ENCODE measurements around the gene ASGR2. TPM values are rescaled to one million over a fixed set of nuclear protein-coding genes. Genes with fewer than 3 reads are reported as not detected.
"Not testable (repeated sequence)": the region's sequence is repeated elsewhere in the genome, so short reads cannot be mapped to it uniquely, and the experiment has no call there.

ASGR2 gene
- total RNA-seq, 1 donor from 2014 or later: not detected

DNA sequence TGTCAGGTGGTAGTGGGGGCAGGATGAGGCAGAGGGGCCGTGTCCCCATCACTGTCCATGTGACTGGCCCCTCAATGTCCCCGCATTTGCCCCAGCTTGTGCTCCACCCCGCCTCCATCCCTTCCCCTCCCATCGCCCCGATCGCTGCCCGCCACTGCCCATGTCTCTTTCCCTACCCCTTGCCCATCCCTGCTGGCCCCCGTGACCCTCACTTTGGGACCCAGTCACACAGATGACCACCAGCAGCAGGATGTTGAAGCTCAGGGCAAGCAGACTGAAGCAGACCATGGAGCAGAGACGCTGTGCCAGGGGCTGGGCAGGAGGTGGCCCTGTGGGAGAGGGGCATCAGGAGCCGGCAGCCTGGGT, 6.1 kb downstream of the ASGR2 start:
- no peak overlapping the region for H3K4me3 ChIP-seq (ENCODE audit: low read depth, low read length)
- TF ChIP-seq, protein P1, sequence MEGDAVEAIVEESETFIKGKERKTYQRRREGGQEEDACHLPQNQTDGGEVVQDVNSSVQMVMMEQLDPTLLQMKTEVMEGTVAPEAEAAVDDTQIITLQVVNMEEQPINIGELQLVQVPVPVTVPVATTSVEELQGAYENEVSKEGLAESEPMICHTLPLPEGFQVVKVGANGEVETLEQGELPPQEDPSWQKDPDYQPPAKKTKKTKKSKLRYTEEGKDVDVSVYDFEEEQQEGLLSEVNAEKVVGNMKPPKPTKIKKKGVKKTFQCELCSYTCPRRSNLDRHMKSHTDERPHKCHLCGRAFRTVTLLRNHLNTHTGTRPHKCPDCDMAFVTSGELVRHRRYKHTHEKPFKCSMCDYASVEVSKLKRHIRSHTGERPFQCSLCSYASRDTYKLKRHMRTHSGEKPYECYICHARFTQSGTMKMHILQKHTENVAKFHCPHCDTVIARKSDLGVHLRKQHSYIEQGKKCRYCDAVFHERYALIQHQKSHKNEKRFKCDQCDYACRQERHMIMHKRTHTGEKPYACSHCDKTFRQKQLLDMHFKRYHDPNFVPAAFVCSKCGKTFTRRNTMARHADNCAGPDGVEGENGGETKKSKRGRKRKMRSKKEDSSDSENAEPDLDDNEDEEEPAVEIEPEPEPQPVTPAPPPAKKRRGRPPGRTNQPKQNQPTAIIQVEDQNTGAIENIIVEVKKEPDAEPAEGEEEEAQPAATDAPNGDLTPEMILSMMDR (conservative IDR thresholded peaks at IDR 0.05; ENCODE audit: low read depth, low read length): no peak
- no peak for DNase-seq (ENCODE audit: low read depth)

DNA sequence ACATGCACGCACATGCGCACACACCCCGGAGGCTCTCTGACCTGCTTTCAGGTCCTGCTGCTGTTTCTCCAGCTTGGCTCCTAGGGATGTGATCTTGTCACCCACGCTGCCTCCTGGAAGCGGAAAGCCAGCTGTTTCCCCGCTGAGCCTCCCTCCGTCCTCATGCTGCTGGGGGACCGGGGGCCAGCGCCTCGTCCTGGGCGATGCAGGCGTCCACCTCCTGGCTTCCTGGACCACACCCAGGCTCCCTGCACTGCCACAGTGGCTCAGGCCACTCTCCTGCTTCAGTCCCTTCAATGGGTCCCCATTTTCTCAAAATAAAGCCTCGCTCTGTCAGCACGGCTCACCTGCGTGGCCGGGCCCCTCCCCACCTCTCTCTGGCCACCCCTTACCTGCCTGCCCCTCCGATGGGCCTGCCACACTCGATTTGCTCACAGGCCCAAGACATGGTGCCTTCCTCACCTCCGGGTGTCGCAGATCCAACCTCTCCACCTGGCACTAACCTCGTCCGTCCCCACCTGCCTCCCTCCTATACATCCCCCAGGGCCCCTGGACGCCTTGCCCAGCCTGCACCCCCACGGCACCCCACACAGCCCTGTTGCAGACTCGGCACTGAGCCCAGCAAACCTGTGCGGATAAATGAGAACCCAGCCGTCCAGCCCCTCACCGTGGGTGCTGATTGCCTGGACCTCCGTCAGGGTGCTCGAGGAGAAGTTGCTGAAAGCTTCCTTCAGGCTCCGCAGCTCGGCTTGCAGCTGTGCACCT, 6.6 kb downstream of the ASGR2 start:
- no peak for DNase-seq (ENCODE audit: low read depth)
- TF ChIP-seq, protein P1 (conservative IDR thresholded peaks at IDR 0.05; ENCODE audit: low read depth, low read length): no peak
- H3K4me3 ChIP-seq (ENCODE audit: low read depth, low read length): no peak overlapping the region

DNA sequence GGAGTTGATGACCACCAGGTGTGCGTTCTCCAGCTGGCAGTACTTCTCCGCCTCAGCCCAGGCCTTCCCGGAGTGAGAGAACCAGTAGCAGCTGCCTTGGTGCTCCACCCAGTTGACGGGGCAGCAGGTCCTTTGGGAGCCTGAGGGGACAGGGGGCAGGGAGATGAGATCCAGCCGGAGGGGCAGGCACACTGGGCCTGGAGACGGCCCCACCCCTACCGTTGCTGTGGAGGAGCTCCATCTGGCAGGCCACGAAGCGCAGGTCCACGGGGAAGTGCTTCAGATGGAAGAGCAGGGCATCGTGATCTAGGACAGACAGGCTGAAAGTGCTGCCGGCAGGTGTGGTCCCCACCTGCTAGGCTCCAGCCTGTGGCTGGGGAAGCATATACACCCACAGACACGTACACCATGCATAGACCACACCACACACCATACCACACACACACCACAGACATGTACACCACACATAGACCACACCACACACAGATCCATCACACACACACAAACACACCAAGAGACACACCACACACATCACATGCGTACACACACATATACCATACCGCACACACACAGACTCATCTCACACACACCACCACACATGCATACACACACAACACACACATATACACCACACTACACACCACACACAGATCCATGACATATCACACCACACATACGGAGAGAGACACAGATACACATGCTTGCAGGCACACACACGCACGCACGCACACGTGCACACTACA, 7.4 kb downstream of the ASGR2 start:
- TF ChIP-seq, protein P1 (conservative IDR thresholded peaks at IDR 0.05; ENCODE audit: low read depth, low read length): no peak
- H3K4me3 ChIP-seq (ENCODE audit: low read depth, low read length): no peak overlapping the region
- no peak for DNase-seq (ENCODE audit: low read depth)

DNA sequence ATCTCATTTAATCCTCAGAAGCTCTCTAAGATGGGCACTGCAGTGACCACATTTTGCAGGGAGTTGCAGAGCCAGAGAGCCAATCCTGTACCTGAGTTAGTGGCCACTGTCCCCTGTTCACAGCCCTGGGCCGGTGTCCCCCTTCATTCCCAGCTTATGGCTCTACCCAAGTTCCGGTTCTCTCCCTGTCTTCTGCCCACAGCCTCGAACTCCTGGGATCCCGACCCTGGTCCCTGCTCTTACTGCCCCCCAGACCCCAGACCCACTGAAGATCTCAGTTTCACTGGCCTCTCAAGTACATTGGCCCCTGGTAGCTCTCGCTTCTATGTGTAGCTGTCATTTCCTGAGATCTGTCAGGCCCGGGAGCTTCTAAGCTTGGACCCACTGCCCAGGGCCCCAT, 12.2 kb downstream of the ASGR2 start:
- no peak overlapping the region for H3K4me3 ChIP-seq (ENCODE audit: low read depth, low read length)
- DNase-seq (ENCODE audit: low read depth): no peak
- TF ChIP-seq, protein P1 (conservative IDR thresholded peaks at IDR 0.05; ENCODE audit: low read depth, low read length): no peak

DNA sequence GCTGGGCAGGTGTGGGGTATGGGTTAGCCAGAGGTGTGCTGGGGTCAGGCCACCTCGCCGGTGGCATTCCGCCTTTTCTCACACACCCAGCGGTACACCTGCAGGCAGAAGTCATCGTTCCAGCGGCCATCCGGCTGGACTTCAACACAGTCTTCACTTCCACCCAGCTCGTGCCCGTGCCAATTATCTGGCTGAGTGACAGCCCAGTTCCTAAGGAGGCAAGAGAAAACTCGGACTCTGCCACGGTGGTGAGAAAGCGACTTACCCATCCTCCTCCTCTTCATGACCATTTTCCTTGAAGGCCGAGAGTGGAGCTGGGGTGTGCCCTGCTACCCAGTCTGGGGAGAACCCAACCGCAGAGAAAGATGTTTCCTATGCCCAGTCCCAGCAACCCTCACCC, 13.1 kb downstream of the ASGR2 start:
- H3K4me3 ChIP-seq (ENCODE audit: low read depth, low read length): no peak overlapping the region
- TF ChIP-seq, protein P1 (conservative IDR thresholded peaks at IDR 0.05; ENCODE audit: low read depth, low read length): no peak
- no peak for DNase-seq (ENCODE audit: low read depth)

DNA sequence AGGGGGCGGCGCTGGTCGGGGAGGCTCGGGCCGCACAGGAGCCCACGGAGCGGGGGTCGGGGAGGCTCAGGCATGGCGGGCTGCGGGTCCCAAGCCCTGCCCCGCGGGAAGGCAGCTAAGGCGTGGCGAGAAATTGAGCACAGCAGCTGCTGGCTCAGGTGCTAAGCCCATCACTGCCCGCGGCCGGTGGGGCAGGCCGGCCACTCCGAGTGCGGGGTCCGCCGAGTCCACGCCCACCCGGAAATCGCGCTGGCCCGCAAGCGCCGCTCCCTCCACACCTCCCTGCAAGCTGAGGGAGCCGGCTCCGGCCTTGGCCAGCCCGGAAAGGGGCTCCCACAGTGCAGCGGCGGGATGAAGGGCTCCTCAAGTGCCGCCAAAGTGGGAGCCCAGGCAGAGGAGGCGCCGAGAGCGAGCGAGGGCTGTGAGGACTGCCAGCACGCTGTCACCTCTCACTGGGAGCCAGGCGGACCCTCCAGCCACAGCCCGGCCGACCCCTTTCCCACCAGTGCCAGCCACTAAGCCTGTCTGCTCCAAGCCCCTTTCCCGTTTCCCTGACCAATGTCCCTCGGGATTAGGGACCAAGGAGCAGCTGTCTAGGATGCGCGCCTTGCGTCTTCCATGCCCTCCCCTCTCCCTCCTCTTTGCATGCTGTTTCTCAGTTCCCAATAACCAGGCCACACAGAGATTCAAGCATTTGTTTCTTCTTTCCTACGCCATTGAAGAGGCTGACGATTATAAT, 13.8 kb downstream of the ASGR2 start:
- H3K4me3 ChIP-seq (ENCODE audit: low read depth, low read length); DNase-seq (ENCODE audit: low read depth): not testable (repeated sequence)

DNA sequence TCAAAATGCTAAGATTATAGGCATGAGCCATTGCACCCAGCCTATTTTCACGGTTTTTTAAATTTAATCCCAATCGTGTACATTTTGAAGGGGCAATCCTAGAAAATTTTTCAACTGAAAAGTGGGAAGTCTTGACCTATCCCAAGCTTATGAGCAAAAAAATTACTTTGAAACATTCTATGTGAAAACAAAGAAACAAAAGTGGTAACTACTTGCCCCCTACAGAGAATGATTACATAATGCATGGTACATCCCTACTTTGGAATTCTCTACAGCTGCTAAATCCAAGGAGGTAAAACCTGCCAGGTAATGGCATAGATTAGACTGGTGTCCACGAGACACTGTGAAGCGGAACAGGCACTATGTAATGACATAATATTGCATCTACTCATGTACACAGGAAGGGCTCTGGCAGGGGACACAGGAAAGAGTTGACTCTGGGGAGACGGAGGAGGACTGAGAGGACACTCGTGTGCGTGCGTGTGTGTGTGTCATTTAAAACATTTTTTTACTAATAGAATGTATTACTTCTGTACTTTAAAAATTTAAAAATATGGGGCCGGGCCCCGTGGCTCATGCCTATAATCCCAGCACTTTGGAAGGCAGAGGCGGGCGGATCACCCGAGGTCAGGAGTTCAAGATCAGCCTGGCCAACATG, 15.7 kb downstream of the ASGR2 start:
- TF ChIP-seq, protein P1 (conservative IDR thresholded peaks at IDR 0.05; ENCODE audit: low read depth, low read length): no peak
- DNase-seq (ENCODE audit: low read depth): no peak
- H3K4me3 ChIP-seq (ENCODE audit: low read depth, low read length): no peak overlapping the region

Data from epithelial cell of proximal tubule (primary cell).